Measurements from ENCODE around the gene LTBP2. TPM values are rescaled to one million over a fixed set of nuclear protein-coding genes. Genes with fewer than 3 reads are reported as not detected.

The LTBP2 gene
- total RNA-seq, 1 donor from 2014 or later = 7.6 TPM

DNA sequence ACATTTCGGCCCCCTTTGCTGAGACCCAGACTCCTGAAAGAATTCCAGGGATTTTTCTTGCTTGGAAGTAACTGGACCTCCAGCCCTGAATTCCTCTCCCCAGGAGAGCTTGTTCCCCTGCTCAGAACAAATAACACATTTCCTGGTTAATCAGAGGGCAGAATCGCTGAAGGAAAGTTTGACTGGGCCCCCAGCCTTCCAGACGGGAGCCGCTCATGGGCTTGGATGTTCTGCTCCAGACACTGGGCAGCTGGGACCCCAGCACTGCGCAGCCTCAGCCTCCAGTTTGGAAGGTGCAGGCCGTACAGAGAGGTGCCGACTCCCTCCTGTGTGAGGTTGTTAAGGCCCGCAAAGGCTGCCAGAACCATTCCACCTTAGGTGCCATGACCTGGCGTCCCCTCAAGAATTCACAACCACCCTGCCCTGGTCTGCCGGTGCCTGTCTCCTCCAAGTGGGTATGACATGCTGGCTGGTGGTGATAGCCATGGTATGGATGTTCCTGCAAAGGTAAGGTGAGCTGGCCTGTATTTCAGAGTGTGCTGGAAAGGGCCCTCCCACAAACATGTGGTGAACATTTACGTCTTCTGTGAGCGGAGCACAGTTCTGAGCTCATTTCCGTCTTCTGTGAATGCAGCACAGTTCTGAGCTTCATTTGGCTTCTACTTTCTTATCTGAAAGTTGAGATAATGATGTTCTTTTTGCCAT lies 5.1 kb upstream of the LTBP2 start:
- DNase-seq (ENCODE audit: missing footprints) (no peak), ATAC-seq (no peak)
- intact Hi-C loops (cut with DNase I) = no loop called here

DNA sequence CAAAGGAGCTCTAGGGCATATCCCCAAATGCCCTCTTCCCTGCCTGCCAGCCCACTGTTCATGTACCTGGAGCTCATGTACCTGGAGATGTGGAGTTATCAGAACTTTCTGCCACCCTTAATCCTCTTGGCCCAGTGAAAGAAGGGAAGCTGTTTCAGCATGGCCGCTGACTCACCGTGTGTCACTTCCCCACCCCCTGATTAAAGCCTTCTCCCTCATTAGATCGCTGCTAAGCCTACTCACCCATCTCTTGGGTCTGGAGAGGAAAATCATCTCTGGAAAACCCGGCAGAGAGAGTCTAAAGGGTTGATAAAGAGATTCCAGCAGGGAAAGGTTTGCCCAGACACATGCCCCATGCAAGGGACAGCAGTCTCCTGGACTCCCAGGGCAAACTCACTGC lies 4.5 kb upstream of the LTBP2 start:
- no peak for DNase-seq (ENCODE audit: missing footprints)
- no peak for ATAC-seq
- intact Hi-C loops (cut with DNase I) = no loop called here

DNA sequence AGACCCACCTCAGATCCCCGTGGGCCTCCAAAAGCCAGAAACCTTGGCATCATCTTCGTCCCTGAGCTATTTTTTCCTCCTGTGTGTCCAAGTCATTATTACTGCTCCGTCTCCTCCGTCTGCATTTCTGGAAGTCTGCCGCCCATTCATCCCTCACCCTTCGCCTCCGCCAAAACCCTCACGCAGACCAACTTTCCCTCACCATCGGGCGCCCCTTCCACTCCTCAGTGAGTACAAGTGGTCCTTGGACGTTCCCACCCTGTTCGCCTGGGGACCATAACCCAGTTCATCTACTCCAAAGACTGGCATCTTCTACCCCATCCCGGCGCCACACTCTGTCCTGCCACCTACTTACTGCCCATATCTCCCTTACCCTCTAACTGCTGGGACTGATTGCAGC lies 3.7 kb upstream of the LTBP2 start:
- intact Hi-C loops (cut with DNase I) = no loop called here
- ATAC-seq (no peak), DNase-seq (ENCODE audit: missing footprints) (no peak)

DNA sequence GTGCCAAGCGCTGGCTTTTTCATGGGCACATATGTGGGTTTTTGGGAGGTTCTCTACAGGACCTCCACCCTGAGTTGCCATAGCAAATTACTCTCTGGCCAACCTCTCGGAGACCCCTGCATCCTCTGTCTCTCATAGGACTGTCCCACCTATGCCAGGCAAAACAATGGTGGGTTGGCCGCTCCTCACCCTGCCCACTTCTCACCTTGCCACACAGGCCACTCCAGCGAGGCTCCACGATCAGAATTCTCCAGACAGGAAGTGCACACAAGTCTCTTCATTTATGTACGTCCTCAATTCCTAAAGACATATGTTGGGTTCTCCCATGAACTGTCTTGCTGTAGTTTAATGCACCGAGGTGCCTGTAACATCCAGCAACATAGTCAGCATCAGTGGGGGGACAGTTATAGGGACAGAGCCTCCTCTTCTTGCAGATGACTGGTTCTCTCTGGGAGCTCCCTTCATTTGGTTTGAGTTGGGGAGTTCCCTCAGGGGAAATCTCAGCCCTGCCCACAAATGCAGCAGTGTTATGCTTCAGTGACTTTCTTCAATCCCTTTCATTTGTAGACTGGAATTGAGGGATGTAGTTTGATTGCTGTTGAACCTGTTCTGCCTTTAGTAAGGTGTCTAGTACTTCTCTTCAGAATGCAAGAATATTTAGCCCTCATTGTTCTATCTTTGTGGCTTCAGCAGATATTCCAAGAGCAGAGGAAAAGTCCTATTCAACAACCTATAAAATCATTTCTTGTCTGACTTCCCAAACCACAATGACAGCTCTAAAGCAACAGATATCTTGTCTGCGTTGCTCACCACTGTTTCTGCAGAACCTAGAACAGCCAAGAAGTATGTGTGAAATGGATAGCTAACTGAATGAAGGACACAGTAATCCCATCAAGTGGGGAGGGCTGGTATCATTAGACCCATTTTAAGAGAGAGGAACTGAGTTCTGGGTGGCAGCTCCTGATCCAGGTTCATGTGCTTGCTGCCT lies 2.8 kb upstream of the LTBP2 start:
- DNase-seq (ENCODE audit: missing footprints) = no peak
- intact Hi-C loops (cut with DNase I) = loop anchor here (5.0 kb wide), 4 partner anchors 63 to 253 kb away; partner anchors contain the start of genes AREL1 and FCF1
- no peak for ATAC-seq

DNA sequence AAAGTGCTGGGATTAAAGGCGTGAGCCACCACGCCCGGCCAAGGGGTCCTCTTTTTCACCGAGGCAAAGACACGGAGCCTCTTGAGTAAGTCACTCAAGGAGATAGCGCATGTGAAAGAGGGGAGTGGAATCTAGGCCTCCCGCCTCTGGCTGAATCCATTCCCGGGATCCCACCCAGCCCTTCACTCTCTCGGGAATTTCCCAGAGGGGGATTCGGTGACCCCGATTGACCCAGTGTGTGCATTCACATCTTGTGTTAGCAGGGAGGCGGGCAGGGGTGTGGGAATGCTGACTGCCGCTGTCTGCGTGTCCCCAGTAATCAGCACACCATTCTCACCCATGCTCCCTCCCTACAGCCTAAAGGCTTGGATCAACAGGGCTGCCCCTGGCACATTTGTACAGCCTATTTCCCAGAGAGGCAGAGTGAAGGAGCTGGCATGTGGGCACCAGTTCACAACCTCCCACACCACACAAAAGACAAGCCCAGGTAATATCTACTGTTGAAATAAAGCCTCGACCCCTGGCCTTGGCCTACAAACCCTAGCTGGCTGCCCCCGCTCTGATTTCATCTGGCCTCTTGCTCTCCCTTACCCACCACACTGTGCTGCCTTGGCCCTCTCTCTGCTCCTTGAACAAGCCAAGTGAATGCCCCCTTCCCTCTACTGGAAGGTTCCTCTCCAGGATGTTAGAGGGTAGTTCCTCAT lies 1.3 kb upstream of the LTBP2 start:
- ATAC-seq = no peak
- no peak for DNase-seq (ENCODE audit: missing footprints)
- intact Hi-C loops (cut with DNase I) = loop anchor here (5.0 kb wide), 4 partner anchors 61 to 251 kb away; partner anchors contain the start of genes AREL1 and FCF1

DNA sequence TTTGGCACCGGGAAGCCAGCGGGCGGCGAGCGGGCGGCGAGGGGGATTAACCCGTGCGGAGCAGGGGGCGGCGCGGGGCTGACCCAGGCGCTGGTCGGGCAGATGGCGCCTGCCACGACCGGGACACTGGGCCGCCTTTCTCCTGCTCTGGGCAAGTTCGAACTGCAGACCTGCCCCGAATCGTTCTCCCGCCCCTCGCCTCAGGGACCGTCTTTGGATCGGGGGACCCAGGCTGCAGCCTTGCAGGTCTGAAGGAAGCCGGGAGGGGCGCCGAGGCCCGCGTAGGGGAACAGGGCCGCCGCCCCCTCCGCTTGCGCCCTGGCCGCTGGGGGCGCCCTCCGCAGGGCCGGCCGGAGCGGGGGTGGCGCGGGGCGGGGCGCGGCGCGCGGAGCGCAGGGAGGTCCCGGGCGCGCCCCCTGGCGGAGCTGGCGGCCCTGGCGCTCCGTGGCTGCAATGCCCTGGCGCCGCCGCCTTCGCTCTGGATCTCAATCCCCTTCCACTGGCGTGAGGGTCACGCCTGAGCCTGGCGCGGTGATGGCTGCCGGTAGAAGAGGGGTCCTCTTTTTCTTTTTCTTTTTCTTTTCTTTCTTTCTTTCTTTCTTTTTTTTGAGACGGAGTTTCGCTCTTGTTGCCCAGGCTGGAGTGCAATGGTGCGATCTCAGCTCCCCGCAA lies 449 bp upstream of the LTBP2 start:
- intact Hi-C loops (cut with DNase I) = loop anchor here (5.0 kb wide), 4 partner anchors 60 to 250 kb away; partner anchors contain the start of genes AREL1 and FCF1
- ATAC-seq (peak; percentile 87), DNase-seq (ENCODE audit: missing footprints) (peak; percentile 92)

DNA sequence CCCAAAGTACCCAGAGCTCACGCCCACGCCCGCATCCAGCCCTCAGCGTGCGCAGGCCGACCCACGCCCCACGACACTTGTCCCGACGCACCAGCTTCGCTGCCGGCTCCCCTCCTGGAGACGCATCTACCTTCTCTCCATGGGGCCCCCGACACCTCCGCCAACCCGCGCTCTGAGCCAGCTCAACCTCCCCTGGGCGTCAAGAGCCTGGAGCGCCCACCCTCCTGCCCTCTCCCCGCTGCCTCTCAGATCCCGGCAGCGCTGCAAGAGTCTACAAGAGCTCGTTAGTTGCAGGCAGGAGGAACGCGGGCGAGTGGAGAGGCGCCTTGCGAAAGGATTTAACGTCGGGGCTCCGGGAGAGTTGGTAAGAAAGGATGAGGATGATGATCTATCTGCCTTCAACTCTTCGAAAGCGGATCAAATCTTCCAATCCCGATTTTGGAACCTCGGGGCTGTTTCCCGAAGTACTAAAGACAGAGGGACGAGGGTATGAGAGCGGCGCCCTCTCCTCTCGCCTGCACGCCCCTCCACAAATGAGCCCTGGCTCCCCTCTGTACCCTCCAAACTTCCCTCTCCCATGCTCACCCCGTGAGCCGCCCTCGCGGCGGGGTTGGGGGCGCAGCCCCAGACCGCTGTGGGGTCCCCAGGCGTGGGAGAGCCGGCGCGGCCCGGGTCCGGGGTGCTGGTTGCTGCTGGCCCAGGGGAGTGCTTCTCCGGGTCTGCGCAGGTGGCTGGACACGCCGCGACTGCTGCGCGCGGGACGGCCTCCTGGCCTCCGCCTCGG lies 979 bp downstream of the LTBP2 start:
- no peak for ATAC-seq
- DNase-seq (ENCODE audit: missing footprints) = peak; percentile 15
- intact Hi-C loops (cut with DNase I) = loop anchor here (5.0 kb wide), 4 partner anchors 59 to 249 kb away; partner anchors contain the start of genes AREL1 and FCF1

DNA sequence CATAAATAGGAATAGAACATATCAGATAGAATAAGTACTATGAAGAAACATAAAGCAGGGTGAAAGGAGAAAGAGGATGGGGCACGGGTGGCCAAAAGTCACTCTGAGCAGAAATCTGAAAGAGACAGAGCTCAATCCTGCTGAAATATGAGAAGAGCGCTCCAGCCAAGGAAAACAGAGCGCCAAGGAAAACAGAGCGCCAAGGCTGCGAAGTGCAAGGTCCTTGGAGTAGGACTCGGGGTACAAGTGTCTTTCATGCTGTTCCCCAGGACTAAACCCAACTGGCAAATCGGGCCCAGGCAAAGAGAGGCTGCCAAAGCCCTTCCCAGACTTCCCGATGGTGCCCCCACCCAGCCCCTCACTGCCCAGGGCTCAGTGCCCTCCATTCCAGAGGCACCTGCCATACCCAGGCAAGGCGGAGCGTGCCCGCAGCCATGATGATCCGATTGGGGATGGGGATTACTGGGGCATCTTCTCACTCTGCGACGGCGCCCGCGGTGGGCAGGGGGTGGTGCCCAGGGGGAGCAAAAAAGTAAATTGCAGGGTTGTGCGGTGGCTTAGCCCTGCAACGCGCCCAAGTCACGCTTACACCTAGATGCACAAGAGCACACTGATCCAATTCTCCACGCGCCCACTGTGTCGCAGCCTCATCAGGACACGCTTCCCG lies 1.7 kb downstream of the LTBP2 start:
- peak; percentile 50 for DNase-seq (ENCODE audit: missing footprints)
- no peak for ATAC-seq
- intact Hi-C loops (cut with DNase I) = loop anchor here (5.0 kb wide), 4 partner anchors 58 to 248 kb away; partner anchors contain the start of genes AREL1 and FCF1

DNA sequence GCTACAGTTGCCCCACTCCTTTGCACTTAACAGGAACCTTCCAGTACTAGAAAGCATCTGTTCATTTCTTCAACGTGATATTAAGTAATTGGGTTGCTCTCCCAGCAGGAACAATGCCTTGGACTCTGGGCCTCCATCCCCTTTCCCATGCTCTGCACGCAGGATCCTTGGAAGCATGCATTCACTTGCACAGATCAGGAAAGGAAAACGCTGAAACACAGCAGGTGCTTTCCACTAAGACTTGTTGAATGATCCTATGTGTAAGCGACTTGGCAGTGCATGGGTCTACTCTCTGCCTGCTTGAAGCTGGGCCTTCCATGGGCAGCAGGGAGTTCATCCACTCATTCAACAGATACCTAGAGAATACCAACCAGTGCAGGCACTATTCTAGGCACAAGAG lies 2.3 kb downstream of the LTBP2 start:
- intact Hi-C loops (cut with DNase I) = loop anchor here (5.0 kb wide), 5 partner anchors 57 to 247 kb away; partner anchors contain the start of genes AREL1 and FCF1
- ATAC-seq (no peak), DNase-seq (ENCODE audit: missing footprints) (peak; percentile 21)

DNA sequence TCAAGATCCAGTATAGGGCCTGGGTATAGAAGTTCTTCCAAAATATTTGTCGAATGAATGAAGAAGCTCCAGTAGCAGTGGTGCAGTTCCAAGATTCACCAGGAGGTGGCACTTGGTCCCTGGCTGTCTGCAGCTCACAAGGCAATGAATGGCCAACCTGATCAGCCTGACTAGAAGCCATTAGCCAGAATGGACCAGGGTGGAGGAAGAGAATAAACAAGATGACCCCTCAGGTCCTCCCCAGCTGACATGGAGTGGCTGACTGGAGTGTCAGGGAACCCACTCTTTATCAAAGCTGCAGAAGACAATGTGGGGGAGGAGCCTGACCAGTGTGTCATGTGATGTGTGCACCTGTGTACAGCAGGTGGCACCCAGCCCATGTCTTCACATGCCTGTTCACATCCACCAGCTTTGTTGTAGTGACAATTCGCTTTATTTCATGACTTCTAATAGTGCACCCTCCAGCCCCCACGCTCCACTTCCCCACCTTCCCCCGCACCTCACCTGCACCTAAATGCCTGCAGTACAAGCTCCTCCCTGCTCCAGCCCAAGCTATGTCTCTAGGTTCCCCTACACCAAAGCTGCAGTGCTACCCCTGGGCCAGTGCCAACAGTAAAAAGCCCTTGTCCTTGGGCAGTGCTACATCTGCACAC lies 3.0 kb downstream of the LTBP2 start:
- DNase-seq (ENCODE audit: missing footprints) (peak; percentile 85), ATAC-seq (peak; percentile 27)
- intact Hi-C loops (cut with DNase I) = loop anchor here (5.0 kb wide), 1 partner anchor 193 kb away; no protein-coding TSS in a partner anchor

DNA sequence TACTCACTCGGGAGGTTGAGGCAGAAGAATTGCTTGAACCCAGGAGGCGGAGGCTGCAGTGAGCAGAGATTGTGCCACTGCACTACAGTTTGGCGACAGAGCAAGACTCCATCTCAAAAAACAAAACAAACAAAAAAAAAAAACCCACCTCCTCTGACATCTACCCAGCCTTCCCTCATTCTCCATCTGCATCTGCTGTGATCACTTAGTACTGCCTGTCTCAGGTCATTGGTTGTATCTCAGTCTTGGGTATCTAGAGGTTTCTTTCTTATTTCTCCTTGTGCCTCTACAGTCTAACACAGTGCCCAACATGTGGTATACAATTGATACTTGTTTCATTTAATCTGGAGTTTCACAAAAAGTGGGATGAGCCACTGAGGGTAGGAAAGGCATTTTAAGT lies 5.3 kb downstream of the LTBP2 start:
- ATAC-seq = no peak
- DNase-seq (ENCODE audit: missing footprints) = no peak
- intact Hi-C loops (cut with DNase I) = loop anchor here (5.0 kb wide), 1 partner anchor 196 kb away; no protein-coding TSS in a partner anchor

DNA sequence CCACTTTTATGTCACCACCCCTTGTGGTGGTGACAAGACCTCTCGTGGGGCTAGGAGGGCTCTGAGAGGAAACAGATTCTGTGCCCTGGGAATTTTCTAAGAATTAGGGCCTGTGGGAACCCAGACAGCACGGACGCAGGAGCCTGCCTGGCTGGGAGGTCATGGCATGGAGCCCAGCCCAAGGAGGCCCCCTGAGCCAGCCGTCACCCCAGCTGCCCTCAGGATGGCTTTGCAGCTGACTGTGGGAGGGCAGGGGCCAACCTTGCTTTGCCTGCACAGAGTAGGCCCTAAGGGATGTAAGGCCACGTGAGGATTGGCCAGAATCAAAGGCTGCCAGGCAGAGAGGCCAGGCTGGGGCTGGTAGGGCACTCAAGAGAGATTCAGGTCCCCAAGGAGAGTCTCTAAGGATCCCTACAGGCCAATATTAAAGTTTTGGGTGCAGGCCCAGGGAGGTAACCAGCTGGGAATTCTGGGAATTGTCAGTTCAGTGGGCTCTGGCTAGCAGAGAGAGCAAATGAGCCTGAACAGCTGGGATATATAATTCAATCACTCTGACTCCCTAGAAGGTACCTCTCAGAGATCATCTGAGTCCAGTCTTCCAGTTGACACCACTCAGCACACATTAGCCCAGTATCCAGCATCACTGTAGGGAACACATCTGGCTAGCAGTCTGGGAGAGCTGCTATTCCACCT lies 6.4 kb downstream of the LTBP2 start:
- peak; percentile 23 for ATAC-seq
- no peak for DNase-seq (ENCODE audit: missing footprints)
- intact Hi-C loops (cut with DNase I) = loop anchor here (5.0 kb wide), 1 partner anchor 197 kb away; no protein-coding TSS in a partner anchor

DNA sequence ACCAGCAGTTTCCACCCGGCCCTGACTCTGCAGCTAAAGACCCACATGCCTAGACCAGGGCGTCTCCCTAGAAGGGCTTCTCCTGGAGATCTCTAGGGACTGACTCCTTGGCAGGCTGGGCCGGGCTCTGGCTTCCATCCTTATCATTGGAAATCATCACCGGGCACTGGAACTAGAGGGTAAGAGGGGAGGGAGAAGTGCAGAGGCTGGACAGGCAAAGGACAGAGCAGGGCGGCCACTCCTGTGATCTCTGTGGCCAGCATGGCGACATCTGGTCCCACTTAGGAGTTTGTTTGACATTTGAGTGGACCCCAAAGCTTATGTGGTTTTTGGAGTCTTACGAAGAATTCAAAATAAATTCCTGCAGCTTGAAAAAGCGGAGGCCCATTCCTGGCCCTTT lies 7.1 kb downstream of the LTBP2 start:
- intact Hi-C loops (cut with DNase I) = loop anchor here (5.0 kb wide), 1 partner anchor 197 kb away; no protein-coding TSS in a partner anchor
- no peak for ATAC-seq

DNA sequence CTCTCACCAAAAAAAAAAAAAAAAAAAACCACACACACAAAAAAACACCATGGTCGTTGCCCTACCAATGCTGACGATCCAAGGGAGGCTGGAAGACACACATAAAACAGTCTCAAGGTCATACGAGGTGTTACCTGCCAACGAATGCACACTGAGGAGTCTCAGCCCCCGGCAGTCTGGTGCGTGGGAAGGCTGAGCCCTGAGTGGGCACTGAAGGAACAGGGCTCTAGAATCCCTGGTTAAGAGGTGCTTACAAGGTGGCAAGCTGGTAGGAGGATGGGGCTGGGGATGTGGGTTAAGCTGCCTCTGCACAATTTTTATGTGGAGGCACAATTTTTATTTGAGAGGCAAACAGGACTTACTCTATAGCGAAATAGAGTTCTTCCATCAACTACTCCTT lies 7.9 kb downstream of the LTBP2 start:
- DNase-seq (ENCODE audit: missing footprints) = no peak
- intact Hi-C loops (cut with DNase I) = no loop called here
- no peak for ATAC-seq

More for the DNA sequence above, 7.1 kb downstream of the LTBP2 start:
- no peak for DNase-seq (ENCODE audit: missing footprints)

DNA sequence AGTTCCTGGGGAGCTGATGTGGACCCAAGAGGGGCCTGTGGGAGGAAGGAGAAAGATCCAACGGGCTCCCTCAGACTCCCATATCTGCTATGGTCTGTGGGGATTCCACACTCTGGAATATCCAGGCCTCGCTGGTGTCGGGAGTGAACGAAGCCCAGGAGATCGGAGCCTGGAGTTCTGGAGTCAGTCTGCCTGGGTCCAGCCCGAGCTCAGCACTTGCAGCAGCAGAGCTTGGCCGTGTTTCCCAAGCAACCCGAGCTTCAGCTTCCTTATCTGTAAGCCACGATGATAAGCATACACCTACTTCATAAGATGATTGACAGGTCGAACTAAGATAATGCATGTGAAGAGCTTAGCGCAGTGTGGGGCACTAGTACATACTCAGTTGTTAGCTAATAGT lies 10.1 kb downstream of the LTBP2 start:
- DNase-seq (ENCODE audit: missing footprints) (peak; percentile 60), ATAC-seq (peak; percentile 9)
- intact Hi-C loops (cut with DNase I) = no loop called here

DNA sequence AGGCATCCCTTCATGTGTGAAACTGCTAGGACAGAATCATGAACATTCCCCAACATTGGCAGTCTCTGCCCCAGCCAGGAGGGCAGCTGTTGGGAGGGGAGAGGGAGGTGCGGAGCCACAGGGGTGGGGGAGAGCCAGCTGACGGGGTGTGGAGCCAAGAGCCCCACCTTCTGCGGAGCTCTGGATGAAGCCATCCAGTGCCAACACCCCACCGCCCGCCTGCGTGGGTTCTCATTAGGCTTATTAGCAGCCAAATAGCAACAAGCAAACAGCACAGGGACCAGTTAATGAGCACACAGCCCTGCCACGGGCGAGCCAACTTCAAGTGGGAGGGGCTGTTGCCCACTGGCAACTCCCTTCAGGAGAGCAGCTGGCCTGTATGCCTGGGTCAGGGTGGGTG lies 12.1 kb downstream of the LTBP2 start:
- ATAC-seq = no peak
- DNase-seq (ENCODE audit: missing footprints) = peak; percentile 54
- intact Hi-C loops (cut with DNase I) = no loop called here

Measured in Right ventricle myocardium inferior (tissue), 1 donor.